ENCODE measurements around the gene GPR141. TPM values are rescaled to one million over a fixed set of nuclear protein-coding genes. Genes with fewer than 3 reads are reported as not detected.

GPR141 gene
- total RNA-seq, 1 experiment from 2014 or later, result not detected

GRCh38 chr7:37698276-37698675, 14.7 kb downstream of the GPR141 start:
- POLR2A ChIA-PET, result no interaction called here
- no TSS peak for BruUV-seq (replicated peaks)

More at GRCh38 chr7:37698276-37698675, 14.7 kb downstream of the GPR141 start:
- ATAC-seq, result no peak
- intact Hi-C loops (cut with micrococcal nuclease), result loop anchor here (5.0 kb wide), 1 partner anchor 381 kb away; no protein-coding TSS in a partner anchor
- RAD21 ChIA-PET (ENCODE audit: low non-redundant PET in 1 of 2, low total read pairs in 2 of 2, uncharacterized antibody in 2 of 2, unreplicated experiment in 2 of 2), result no interaction called here
- H3K9ac ChIP-seq (ENCODE audit: low read length), result no peak overlapping the region
- CTCF ChIA-PET, result no interaction called here
- no peak overlapping the region for H3K4me2 ChIP-seq (ENCODE audit: low read length)
- H3K9me3 ChIP-seq (ENCODE audit: control insufficient read depth in 1 of 2, insufficient read depth in 1 of 2, low read depth in 1 of 2, low read length in 2 of 2), result no peaks in the 10 kb centered on the region
- H4K20me1 ChIP-seq (ENCODE audit: insufficient read depth), result no peaks in the 10 kb centered on the region
- no peak overlapping the region for H3K27ac ChIP-seq (ENCODE audit: low read depth, low read length)
- TF ChIP-seq REST (IDR thresholded peaks at IDR 0.05; ENCODE audit: low read depth) (no peak), RAD21 (IDR thresholded peaks at IDR 0.05; ENCODE audit: low read depth) (no peak), POLR2A (IDR thresholded peaks at IDR 0.05; ENCODE audit: borderline replicate concordance, extremely low read depth, insufficient read depth, insufficient read length) (no peak), YY1 (IDR thresholded peaks at IDR 0.05; ENCODE audit: extremely low read depth, insufficient replicate concordance, low read depth, low read length) (no peak)
- no peak for DNase-seq (ENCODE audit: low read depth, low spot score)
- no peak overlapping the region for H2AFZ ChIP-seq (ENCODE audit: low read depth, low read length, poor library complexity, severe bottlenecking)
- H3K4me1 ChIP-seq (ENCODE audit: control insufficient read depth in 1 of 2, insufficient read depth in 2 of 2, low read length in 2 of 2), result no peaks in the 10 kb centered on the region
- no peaks in the 10 kb centered on the region for H3K36me3 ChIP-seq (ENCODE audit: control insufficient read depth in 1 of 2, insufficient read depth in 2 of 2, low read length in 2 of 2)
- no peaks in the 10 kb centered on the region for H3K9me2 ChIP-seq (ENCODE audit: insufficient read depth)
- no peaks in the 10 kb centered on the region for H3K79me2 ChIP-seq (ENCODE audit: insufficient read depth, low read length)
- no peaks in the 10 kb centered on the region; the same call in 1 of the 2 replicates for H3K27me3 ChIP-seq (ENCODE audit: insufficient read depth, low read length)
- no peak overlapping the region for H3K4me3 ChIP-seq (replicated peaks in 1 of 2; ENCODE audit: low read depth in 1 of 2, low read length in 2 of 2)
